ENCODE results near the gene MCEMP1. TPM values are rescaled to one million over a fixed set of nuclear protein-coding genes. Genes with fewer than 3 reads are reported as not detected.

The MCEMP1 gene
- total and polyA plus RNA-seq, 2 experiments from 2014 or later = not detected

DNA sequence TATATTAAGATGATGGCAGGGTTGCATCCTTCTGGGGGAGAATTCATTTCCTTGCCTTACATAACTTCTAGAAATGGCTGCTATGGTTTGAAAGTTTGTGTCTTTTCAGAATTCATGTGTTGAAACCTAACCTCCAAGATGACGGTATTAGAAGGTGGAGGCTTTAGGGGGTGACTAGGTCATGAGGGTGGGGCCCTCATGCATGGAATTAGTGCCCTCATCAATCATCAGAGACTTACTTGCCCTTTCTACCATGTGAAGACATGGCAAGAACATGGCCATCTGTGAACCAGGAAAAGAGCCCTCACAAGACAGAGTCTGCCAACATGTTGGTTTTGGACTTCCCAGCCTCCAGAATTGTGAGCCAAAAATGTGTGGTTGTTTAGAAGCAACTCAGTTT, 39.9 kb downstream of the MCEMP1 start (continued):
- no peak for TF ChIP-seq JUNB (IDR thresholded peaks at IDR 0.05; ENCODE audit: unreplicated experiment)
- TF ChIP-seq, protein P1, sequence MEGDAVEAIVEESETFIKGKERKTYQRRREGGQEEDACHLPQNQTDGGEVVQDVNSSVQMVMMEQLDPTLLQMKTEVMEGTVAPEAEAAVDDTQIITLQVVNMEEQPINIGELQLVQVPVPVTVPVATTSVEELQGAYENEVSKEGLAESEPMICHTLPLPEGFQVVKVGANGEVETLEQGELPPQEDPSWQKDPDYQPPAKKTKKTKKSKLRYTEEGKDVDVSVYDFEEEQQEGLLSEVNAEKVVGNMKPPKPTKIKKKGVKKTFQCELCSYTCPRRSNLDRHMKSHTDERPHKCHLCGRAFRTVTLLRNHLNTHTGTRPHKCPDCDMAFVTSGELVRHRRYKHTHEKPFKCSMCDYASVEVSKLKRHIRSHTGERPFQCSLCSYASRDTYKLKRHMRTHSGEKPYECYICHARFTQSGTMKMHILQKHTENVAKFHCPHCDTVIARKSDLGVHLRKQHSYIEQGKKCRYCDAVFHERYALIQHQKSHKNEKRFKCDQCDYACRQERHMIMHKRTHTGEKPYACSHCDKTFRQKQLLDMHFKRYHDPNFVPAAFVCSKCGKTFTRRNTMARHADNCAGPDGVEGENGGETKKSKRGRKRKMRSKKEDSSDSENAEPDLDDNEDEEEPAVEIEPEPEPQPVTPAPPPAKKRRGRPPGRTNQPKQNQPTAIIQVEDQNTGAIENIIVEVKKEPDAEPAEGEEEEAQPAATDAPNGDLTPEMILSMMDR (conservative IDR thresholded peaks at IDR 0.05; ENCODE audit: low read depth in 2 of 2) = no peak
- no peak for TF ChIP-seq EZH2phosphoT487 (IDR thresholded peaks at IDR 0.05; ENCODE audit: unreplicated experiment)
- TF ChIP-seq, protein P2, sequence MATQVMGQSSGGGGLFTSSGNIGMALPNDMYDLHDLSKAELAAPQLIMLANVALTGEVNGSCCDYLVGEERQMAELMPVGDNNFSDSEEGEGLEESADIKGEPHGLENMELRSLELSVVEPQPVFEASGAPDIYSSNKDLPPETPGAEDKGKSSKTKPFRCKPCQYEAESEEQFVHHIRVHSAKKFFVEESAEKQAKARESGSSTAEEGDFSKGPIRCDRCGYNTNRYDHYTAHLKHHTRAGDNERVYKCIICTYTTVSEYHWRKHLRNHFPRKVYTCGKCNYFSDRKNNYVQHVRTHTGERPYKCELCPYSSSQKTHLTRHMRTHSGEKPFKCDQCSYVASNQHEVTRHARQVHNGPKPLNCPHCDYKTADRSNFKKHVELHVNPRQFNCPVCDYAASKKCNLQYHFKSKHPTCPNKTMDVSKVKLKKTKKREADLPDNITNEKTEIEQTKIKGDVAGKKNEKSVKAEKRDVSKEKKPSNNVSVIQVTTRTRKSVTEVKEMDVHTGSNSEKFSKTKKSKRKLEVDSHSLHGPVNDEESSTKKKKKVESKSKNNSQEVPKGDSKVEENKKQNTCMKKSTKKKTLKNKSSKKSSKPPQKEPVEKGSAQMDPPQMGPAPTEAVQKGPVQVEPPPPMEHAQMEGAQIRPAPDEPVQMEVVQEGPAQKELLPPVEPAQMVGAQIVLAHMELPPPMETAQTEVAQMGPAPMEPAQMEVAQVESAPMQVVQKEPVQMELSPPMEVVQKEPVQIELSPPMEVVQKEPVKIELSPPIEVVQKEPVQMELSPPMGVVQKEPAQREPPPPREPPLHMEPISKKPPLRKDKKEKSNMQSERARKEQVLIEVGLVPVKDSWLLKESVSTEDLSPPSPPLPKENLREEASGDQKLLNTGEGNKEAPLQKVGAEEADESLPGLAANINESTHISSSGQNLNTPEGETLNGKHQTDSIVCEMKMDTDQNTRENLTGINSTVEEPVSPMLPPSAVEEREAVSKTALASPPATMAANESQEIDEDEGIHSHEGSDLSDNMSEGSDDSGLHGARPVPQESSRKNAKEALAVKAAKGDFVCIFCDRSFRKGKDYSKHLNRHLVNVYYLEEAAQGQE (IDR thresholded peaks at IDR 0.05; ENCODE audit: unreplicated experiment) = no peak
- TF ChIP-seq STAT1 (IDR thresholded peaks at IDR 0.05; ENCODE audit: unreplicated experiment) = no peak
- no peak for TF ChIP-seq POLR2AphosphoS5 (IDR thresholded peaks at IDR 0.05; ENCODE audit: low read depth)
- TF ChIP-seq, protein P3, sequence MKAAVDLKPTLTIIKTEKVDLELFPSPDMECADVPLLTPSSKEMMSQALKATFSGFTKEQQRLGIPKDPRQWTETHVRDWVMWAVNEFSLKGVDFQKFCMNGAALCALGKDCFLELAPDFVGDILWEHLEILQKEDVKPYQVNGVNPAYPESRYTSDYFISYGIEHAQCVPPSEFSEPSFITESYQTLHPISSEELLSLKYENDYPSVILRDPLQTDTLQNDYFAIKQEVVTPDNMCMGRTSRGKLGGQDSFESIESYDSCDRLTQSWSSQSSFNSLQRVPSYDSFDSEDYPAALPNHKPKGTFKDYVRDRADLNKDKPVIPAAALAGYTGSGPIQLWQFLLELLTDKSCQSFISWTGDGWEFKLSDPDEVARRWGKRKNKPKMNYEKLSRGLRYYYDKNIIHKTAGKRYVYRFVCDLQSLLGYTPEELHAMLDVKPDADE (IDR thresholded peaks at IDR 0.05) = no peak

DNA sequence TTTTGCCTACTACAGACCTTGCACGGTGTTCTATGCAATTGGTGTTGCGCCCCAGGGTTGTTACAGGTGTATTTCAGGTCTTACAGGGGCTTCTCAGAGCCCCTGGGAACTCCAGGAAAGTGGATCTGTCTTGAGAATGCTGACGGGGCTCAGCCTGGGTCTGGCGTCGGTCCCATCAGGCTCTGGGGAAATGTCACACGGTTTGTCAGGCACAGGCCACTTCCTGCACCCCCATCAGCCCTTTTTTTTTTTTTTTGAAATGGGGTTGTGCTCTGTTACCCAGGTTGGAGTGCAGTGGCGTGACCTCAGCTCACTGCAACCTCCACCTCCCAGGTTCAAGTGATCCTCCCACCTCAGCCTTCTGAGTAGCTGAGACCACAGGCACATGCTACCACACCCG, 41.8 kb downstream of the MCEMP1 start:
- no peak for ATAC-seq
- Histone ChIP-seq H2AFZ (no peak overlapping the region), H3F3A (replicated peaks; ENCODE audit: low read depth) (no peaks in the 10 kb centered on the region), H3K4me3 (no peak overlapping the region), H3K27me3 (ENCODE audit: insufficient read depth) (no peaks in the 10 kb centered on the region), H3K9me2 (ENCODE audit: insufficient read depth) (no peaks in the 10 kb centered on the region), H3K27ac (ENCODE audit: low read depth) (no peak overlapping the region), H3K36me3 (ENCODE audit: insufficient read depth) (no peaks in the 10 kb centered on the region), H3K4me1 (ENCODE audit: insufficient read depth) (no peaks in the 10 kb centered on the region), H3K4me2 (no peak overlapping the region), H4K20me1 (replicated peaks; ENCODE audit: insufficient read depth) (no peaks in the 10 kb centered on the region), H3K79me2 (replicated peaks; ENCODE audit: insufficient read depth) (no peaks in the 10 kb centered on the region)
- Mint-ChIP-seq H3K9me3 (no peaks in the 10 kb centered on the region; the same call in 2 of the 3 replicates), H3K27ac (no peak overlapping the region), H3K27me3 (ENCODE audit: insufficient read depth, low read depth, poor library complexity) (peaks cover 3% of the 10 kb centered on the region), H3K4me1 (no peaks in the 10 kb centered on the region), H3K4me3 (no peak overlapping the region), H3K36me3 (ENCODE audit: low read depth) (no peaks in the 10 kb centered on the region)
- no peak for DNase-seq (ENCODE audit: low spot score)
- no peak for TF ChIP-seq POLR2AphosphoS5 (IDR thresholded peaks at IDR 0.05; ENCODE audit: low read depth)
- no peak for TF ChIP-seq STAT1 (IDR thresholded peaks at IDR 0.05; ENCODE audit: unreplicated experiment)
- TF ChIP-seq ZNF331 (CRISPR knock-in tag; IDR thresholded peaks at IDR 0.05; ENCODE audit: low read depth) = no peak
- TF ChIP-seq, protein P3 (IDR thresholded peaks at IDR 0.05) = no peak
- TF ChIP-seq JUNB (IDR thresholded peaks at IDR 0.05; ENCODE audit: unreplicated experiment) = no peak
- no peak for TF ChIP-seq ZNF114 (CRISPR knock-in tag; IDR thresholded peaks at IDR 0.05)
- no peak for TF ChIP-seq EZH2 (IDR thresholded peaks at IDR 0.05; ENCODE audit: low read depth, unreplicated experiment)
- TF ChIP-seq, protein P4, sequence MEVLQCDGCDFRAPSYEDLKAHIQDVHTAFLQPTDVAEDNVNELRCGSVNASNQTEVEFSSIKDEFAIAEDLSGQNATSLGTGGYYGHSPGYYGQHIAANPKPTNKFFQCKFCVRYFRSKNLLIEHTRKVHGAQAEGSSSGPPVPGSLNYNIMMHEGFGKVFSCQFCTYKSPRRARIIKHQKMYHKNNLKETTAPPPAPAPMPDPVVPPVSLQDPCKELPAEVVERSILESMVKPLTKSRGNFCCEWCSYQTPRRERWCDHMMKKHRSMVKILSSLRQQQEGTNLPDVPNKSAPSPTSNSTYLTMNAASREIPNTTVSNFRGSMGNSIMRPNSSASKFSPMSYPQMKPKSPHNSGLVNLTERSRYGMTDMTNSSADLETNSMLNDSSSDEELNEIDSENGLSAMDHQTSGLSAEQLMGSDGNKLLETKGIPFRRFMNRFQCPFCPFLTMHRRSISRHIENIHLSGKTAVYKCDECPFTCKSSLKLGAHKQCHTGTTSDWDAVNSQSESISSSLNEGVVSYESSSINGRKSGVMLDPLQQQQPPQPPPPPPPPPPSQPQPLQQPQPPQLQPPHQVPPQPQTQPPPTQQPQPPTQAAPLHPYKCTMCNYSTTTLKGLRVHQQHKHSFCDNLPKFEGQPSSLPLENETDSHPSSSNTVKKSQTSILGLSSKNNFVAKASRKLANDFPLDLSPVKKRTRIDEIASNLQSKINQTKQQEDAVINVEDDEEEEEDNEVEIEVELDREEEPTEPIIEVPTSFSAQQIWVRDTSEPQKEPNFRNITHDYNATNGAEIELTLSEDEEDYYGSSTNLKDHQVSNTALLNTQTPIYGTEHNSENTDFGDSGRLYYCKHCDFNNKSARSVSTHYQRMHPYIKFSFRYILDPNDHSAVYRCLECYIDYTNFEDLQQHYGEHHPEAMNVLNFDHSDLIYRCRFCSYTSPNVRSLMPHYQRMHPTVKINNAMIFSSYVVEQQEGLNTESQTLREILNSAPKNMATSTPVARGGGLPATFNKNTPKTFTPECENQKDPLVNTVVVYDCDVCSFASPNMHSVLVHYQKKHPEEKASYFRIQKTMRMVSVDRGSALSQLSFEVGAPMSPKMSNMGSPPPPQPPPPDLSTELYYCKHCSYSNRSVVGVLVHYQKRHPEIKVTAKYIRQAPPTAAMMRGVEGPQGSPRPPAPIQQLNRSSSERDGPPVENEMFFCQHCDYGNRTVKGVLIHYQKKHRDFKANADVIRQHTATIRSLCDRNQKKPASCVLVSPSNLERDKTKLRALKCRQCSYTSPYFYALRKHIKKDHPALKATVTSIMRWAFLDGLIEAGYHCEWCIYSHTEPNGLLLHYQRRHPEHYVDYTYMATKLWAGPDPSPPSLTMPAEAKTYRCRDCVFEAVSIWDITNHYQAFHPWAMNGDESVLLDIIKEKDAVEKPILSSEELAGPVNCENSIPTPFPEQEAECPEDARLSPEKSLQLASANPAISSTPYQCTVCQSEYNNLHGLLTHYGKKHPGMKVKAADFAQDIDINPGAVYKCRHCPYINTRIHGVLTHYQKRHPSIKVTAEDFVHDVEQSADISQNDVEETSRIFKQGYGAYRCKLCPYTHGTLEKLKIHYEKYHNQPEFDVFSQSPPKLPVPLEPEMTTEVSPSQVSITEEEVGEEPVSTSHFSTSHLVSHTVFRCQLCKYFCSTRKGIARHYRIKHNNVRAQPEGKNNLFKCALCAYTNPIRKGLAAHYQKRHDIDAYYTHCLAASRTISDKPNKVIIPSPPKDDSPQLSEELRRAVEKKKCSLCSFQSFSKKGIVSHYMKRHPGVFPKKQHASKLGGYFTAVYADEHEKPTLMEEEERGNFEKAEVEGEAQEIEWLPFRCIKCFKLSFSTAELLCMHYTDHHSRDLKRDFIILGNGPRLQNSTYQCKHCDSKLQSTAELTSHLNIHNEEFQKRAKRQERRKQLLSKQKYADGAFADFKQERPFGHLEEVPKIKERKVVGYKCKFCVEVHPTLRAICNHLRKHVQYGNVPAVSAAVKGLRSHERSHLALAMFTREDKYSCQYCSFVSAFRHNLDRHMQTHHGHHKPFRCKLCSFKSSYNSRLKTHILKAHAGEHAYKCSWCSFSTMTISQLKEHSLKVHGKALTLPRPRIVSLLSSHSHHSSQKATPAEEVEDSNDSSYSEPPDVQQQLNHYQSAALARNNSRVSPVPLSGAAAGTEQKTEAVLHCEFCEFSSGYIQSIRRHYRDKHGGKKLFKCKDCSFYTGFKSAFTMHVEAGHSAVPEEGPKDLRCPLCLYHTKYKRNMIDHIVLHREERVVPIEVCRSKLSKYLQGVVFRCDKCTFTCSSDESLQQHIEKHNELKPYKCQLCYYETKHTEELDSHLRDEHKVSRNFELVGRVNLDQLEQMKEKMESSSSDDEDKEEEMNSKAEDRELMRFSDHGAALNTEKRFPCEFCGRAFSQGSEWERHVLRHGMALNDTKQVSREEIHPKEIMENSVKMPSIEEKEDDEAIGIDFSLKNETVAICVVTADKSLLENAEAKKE (CRISPR knock-in tag; IDR thresholded peaks at IDR 0.05) = no peak

Measured in GM23338 (cell line).